Activated effector memory CD4-positive, alpha-beta T cell treated with anti-CD3 and anti-CD28 coated beads, Interleukin-2, amount 50 U/mL, for 16 hours (primary cell): ENCODE results near the gene PIK3AP1.
"Not testable (repeated sequence)": the region's sequence is repeated elsewhere in the genome, so short reads cannot be mapped to it uniquely, and the experiment has no call there.

Source experiments
- DNase-seq: peaks from one replicate; pipeline ENCODE4 v3.0.0-alpha.2; 2020

Gene PIK3AP1

GRCh38 chr10:96695975-96696634 is 24.2 kb downstream of the PIK3AP1 start:
- DNase-seq: no peak

GRCh38 chr10:96695366-96695765 is 24.9 kb downstream of the PIK3AP1 start:
- no peak for DNase-seq

GRCh38 chr10:96693431-96693830 is 26.9 kb downstream of the PIK3AP1 start:
- DNase-seq: no peak

GRCh38 chr10:96692427-96692826 is 27.9 kb downstream of the PIK3AP1 start:
- DNase-seq: no peak

- DNase-seq: no peak
These were observed 28.6 kb downstream of the PIK3AP1 start for GRCh38 chr10:96691761-96692160.

GRCh38 chr10:96690755-96691730 is 29.3 kb downstream of the PIK3AP1 start:
- no peak for DNase-seq

- no peak for DNase-seq
These were observed 31.5 kb downstream of the PIK3AP1 start for GRCh38 chr10:96688789-96689188.

- DNase-seq: no peak
These were observed 32.8 kb downstream of the PIK3AP1 start for GRCh38 chr10:96687317-96688012.

- no peak for DNase-seq
These were observed 33.8 kb downstream of the PIK3AP1 start for GRCh38 chr10:96686514-96686913.

GRCh38 chr10:96685306-96685705 is 35.0 kb downstream of the PIK3AP1 start:
- no peak for DNase-seq

- DNase-seq: no peak
These were observed 35.5 kb downstream of the PIK3AP1 start for GRCh38 chr10:96684826-96685225.

- DNase-seq: no peak
These were observed 36.6 kb downstream of the PIK3AP1 start for GRCh38 chr10:96683710-96684109.

GRCh38 chr10:96683065-96683464 is 37.2 kb downstream of the PIK3AP1 start:
- no peak for DNase-seq

GRCh38 chr10:96681524-96681923 is 38.8 kb downstream of the PIK3AP1 start:
- DNase-seq: no peak

GRCh38 chr10:96680463-96680862 is 39.9 kb downstream of the PIK3AP1 start:
- not testable (repeated sequence) for DNase-seq

- DNase-seq: no peak
These were observed 41.6 kb downstream of the PIK3AP1 start for GRCh38 chr10:96678725-96679124.

GRCh38 chr10:96676272-96677112 is 43.8 kb downstream of the PIK3AP1 start:
- DNase-seq: no peak

GRCh38 chr10:96675846-96676245 is 44.5 kb downstream of the PIK3AP1 start:
- no peak for DNase-seq

- no peak for DNase-seq
These were observed 46.8 kb downstream of the PIK3AP1 start for GRCh38 chr10:96673318-96674099.

- no peak for DNase-seq
These were observed 47.7 kb downstream of the PIK3AP1 start for GRCh38 chr10:96672481-96673175.
